ENCODE data around the gene METTL15. TPM values are rescaled to one million over a fixed set of nuclear protein-coding genes. Genes with fewer than 3 reads are reported as not detected.

METTL15 gene, protein sequence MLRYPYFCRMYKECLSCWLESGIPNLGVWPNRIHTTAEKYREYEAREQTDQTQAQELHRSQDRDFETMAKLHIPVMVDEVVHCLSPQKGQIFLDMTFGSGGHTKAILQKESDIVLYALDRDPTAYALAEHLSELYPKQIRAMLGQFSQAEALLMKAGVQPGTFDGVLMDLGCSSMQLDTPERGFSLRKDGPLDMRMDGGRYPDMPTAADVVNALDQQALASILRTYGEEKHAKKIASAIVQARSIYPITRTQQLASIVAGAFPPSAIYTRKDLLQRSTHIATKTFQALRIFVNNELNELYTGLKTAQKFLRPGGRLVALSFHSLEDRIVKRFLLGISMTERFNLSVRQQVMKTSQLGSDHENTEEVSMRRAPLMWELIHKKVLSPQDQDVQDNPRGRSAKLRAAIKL
- total RNA-seq = 10 to 100 TPM in 2 of 3 donors, 1 to 10 TPM in 1; 9.8 to 30.3 (median 16.4) TPM

DNA sequence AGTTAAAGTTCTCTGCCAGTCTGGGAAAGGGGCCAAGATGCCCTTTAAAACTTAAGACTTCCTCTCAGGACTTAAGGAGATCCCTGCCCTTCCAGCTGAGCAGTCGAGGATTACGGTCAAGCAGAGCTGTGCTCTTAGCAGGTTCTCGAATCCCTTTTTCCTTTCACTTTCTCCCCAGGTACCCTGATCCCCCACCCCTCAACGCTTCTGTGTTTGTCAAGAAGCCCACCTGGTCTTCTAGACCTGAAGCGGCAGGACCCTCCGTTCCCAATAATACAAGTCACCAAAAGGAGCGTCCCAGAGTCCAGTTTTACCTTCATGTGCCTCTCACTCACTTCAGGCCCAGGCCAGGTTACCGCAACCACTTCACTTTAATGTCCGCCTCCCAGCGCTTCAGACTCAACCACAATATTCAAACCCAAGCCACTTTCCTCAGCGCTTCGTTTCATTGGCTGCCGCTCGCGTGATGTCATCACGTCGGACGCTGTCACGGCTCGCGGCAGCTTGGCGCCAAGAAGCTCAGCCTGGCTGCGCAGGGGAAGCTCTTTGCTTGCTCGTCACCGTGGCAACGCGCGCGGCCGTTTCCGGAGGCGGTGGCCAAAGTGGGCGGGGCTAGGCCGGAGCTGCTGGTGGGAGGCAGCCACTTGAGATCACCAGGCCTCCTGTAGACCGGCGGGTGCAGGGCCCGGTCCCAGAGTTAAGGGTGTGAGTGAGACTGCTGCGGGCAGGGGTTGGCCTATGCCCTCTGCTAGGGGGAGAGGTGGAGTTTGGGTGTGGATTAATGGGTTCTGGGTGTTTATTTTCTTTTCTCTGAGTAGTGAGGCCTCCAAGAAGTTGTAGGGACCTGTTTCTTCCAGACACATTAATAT is at the start of gene METTL15, which contains the start of gene KIF18A:
TSS of gene METTL15 (plus strand) at position 639 of the 869 bp plus-strand sequence. CDS start 4,947 bp downstream, outside the sequence.
TSS of gene KIF18A (minus strand) at position 407 of the 869 bp plus-strand sequence. CDS start 10,209 bp downstream, outside the sequence.
- H3K4me3 ChIP-seq = peak within 1 kb of the TSS; percentile 59 to 70 (median 60)
- no peaks in the 10 kb centered on the region for H3K27me3 ChIP-seq
- intact Hi-C loops (cut with DNase I; ENCODE audit: low total_unique reads) = no loop called here
- peaks cover 0 to 25% of the 10 kb centered on the region in 2 donors for H3K4me1 ChIP-seq
- peak; percentile 99 to 100 for DNase-seq (ENCODE audit: low spot score in 2 of 2)
- TF ChIP-seq POLR2AphosphoS5 (IDR thresholded peaks at IDR 0.05) (peak; percentile 70 to 94 (median 79)), POLR2A (IDR thresholded peaks at IDR 0.05) (peak; percentile 72)
- TF ChIP-seq, protein P1, sequence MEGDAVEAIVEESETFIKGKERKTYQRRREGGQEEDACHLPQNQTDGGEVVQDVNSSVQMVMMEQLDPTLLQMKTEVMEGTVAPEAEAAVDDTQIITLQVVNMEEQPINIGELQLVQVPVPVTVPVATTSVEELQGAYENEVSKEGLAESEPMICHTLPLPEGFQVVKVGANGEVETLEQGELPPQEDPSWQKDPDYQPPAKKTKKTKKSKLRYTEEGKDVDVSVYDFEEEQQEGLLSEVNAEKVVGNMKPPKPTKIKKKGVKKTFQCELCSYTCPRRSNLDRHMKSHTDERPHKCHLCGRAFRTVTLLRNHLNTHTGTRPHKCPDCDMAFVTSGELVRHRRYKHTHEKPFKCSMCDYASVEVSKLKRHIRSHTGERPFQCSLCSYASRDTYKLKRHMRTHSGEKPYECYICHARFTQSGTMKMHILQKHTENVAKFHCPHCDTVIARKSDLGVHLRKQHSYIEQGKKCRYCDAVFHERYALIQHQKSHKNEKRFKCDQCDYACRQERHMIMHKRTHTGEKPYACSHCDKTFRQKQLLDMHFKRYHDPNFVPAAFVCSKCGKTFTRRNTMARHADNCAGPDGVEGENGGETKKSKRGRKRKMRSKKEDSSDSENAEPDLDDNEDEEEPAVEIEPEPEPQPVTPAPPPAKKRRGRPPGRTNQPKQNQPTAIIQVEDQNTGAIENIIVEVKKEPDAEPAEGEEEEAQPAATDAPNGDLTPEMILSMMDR (IDR thresholded peaks at IDR 0.05) = no peak
- H3K9me3 ChIP-seq = no peaks in the 10 kb centered on the region
- H3K36me3 ChIP-seq = no peaks in the 10 kb centered on the region
- H3K27ac ChIP-seq = peak within 1 kb of the TSS; percentile 87 to 94

DNA sequence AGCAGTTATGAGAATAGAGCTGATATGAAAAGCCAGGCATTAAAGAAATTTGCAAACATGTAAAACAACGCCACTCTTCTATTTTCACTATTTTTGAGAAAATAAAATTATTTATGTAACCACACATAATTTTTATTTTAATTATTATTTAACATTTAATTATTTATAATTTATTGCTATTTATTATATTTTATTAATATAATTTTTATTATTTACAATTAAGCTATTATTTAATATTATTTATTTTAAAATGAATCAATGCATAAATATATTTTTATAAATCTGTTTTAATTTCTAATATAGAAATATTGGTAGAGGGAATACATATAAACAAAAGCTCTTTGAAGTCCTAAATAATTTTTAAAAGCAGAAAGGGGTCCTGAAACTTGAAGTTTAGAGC is 36.9 kb upstream of the METTL15 start:
- Histone ChIP-seq H3K9me3 (no peaks in the 10 kb centered on the region), H3K27me3 (no peaks in the 10 kb centered on the region), H3K36me3 (no peaks in the 10 kb centered on the region), H3K4me3 (no peak overlapping the region), H3K27ac (no peak overlapping the region), H3K4me1 (no peaks in the 10 kb centered on the region)
- no peak for DNase-seq (ENCODE audit: low spot score in 2 of 2)
- TF ChIP-seq, protein P1 (IDR thresholded peaks at IDR 0.05) = no peak
- no peak for TF ChIP-seq POLR2AphosphoS5 (IDR thresholded peaks at IDR 0.05)
- no peak for TF ChIP-seq POLR2A (IDR thresholded peaks at IDR 0.05)
- intact Hi-C loops (cut with DNase I; ENCODE audit: low total_unique reads) = no loop called here

DNA sequence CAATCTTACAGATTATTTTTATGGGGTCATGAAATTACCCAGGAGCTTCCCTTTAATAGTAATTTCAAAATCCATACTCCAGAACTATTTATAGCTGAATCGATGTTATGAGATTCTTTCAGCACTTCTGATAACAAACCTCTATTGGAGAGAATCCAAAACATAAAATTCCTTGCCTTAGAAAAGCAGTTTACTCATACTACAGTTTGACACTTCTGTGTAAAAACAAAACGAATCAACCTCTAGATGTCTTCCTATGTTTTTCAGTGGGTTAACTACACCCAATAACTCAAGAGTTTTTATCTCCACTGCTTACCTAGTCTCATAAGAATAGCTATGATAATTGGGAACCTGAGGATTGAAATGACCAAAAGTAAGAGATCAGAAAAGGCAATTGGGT is 35.9 kb upstream of the METTL15 start:
- intact Hi-C loops (cut with DNase I; ENCODE audit: low total_unique reads) = no loop called here
- DNase-seq (ENCODE audit: low spot score in 2 of 2) = no peak
- H3K9me3 ChIP-seq = no peaks in the 10 kb centered on the region
- TF ChIP-seq POLR2A (IDR thresholded peaks at IDR 0.05) (no peak), POLR2AphosphoS5 (IDR thresholded peaks at IDR 0.05) (no peak)
- TF ChIP-seq, protein P1 (IDR thresholded peaks at IDR 0.05) = no peak
- H3K27ac ChIP-seq = no peak overlapping the region
- H3K4me1 ChIP-seq = no peaks in the 10 kb centered on the region
- H3K36me3 ChIP-seq = no peaks in the 10 kb centered on the region
- H3K4me3 ChIP-seq = no peak overlapping the region
- H3K27me3 ChIP-seq = no peaks in the 10 kb centered on the region

DNA sequence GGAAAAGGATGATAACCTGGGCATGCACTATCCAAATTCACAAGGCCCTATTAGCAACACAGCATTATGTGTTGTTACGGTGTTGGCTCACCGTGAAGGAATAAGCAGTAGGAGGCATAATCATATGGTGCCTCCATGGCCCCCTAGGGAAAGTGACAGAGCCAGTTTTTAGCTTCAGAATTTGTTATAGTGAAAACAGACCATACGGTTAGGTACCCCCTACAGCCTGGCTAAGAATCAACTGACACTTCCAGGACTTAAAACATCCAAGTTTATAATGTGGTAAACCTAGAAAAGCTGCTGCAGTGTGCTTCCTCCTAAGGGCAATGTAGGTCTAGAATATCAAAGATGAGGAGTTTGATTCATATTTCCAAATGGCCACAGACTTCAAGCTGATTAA is 30.7 kb upstream of the METTL15 start:
- H3K4me3 ChIP-seq = no peak overlapping the region
- no peak for DNase-seq (ENCODE audit: low spot score in 2 of 2)
- intact Hi-C loops (cut with DNase I; ENCODE audit: low total_unique reads) = no loop called here
- H3K36me3 ChIP-seq = no peaks in the 10 kb centered on the region
- H3K9me3 ChIP-seq = no peaks in the 10 kb centered on the region
- TF ChIP-seq, protein P1 (IDR thresholded peaks at IDR 0.05) = no peak
- TF ChIP-seq POLR2AphosphoS5 (IDR thresholded peaks at IDR 0.05) (no peak), POLR2A (IDR thresholded peaks at IDR 0.05) (no peak)
- no peaks in the 10 kb centered on the region for H3K4me1 ChIP-seq
- H3K27me3 ChIP-seq = no peaks in the 10 kb centered on the region
- no peak overlapping the region for H3K27ac ChIP-seq

Measured in breast epithelium (tissue), 4 donors.